HG03159 (cell line): ENCODE results near the gene UBE4A.
"Not testable (repeated sequence)": the region's sequence is repeated elsewhere in the genome, so short reads cannot be mapped to it uniquely, and the experiment has no call there.

ENCODE experiments used
- ATAC-seq: cut with Tn5 transposase; IDR thresholded peaks from one replicate; pipeline ENCODE4 v1.9.1; 2021; ENCODE audit warnings: mild to moderate bottlenecking, moderate library complexity; ENCODE audit not compliant: unreplicated experiment

Gene UBE4A

DNA sequence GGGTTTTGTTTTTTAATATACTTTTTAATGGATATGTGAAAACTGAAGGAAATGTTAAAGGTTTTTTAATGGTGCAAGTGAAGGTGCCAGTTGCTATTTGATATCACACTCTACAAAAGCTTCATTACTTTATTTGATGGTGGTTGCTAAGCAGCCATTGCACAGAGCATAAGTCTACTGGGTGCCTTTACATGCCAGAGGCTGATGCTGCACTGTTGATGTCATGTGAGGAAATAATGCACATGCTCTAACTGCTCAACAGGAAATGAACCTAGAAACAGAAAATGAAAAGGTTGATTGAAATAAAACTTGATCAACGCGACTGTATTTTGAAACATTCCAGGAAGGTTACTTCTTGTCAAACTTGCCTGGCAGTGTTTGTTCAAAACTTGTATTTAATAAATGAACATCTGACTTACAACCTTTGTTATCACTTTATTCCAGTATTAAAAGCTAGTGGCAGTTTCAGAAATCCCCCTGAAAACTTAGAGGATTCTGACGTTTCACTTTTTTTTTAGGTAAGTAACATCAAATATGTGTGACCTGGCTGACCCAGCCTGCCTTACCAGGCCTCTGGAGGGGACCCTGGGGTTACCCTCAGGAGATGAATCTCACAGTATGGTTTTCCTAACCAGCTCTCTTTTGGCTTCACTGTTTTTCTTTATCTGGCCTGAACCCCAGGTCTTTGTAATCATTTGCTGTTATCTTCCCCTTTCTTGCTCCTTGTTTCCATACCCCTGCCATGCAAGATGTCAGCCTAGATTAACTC, 39.6 kb downstream of the UBE4A start:
- peak; percentile 43 for ATAC-seq

- peak; percentile 62 for ATAC-seq
Observed at GRCh38 chr11:118401151-118401879, 41.9 kb downstream of the UBE4A start, which contains the start of gene ATP5MG. Gene ATP5MG (plus strand): TSS chr11:118401606. CDS start chr11:118401666, 60 bp downstream.

GRCh38 chr11:118401880-118402590, 42.6 kb downstream of the UBE4A start:
- ATAC-seq = peak; percentile 7

DNA sequence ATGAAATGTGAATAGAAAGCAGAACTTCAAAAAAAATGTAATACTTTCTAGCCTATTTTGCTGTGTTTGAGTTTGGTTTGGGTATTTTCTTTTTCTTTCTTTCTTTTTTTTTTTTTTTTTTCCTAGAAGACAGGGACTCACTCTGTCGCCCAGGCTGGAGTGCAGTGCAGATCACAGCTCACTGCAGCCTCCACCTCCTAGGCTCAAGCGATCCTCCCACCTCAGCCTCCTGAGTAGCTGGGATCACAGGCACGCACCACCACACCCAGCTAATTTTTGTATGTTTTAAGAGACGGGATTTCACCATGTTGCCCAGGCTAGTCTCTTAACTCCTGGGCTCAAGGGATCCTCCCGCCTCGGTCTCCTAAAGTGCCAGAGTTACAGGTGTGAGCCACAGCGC, 43.2 kb downstream of the UBE4A start:
- not testable (repeated sequence) for ATAC-seq

DNA sequence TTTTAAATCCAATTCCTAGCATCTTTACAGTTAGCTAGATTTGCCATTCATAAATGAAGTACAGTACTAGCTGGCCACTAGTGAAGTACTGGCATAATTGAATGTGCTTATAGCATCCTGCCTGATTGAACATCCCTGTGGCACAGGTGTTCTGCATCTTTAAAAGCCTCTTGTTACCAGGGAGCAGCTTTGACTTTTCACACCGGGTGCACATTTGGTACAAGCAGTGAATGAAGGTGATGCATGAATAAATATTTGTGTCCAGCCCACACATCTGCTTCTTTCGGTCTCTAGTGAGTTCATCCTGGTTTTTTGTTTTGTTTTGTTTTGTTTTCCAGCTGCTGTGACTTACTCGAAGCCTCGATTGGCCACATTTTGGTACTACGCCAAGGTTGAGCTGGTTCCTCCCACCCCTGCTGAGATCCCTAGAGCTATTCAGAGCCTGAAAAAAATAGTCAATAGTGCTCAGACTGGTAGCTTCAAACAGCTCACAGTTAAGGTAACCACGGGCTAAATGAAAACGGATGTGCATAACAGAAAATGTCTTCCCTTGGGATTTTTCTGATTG, 47.3 kb downstream of the UBE4A start:
- no peak for ATAC-seq

- peak; percentile 73 for ATAC-seq
Observed at GRCh38 chr11:118410055-118410745, 50.8 kb downstream of the UBE4A start.

DNA sequence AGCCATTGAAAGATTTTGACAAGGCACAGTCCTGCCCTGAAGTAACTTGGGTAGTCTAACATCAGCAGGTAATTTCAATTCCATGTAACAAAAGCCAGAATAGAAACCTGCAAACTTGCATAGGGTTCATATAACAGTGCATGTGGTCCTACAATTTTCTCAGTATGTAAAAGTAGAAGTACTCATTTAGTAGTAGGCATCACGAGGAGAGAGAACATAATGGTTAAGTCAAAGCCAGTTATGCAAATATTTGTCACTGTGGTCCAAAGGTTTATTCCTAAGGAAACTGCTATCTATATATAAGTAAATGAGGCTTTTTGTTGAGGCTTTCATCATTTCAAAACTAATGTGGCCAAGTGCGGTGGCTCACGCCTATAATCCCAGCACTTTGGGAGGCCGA, 52.1 kb downstream of the UBE4A start:
- ATAC-seq = no peak

DNA sequence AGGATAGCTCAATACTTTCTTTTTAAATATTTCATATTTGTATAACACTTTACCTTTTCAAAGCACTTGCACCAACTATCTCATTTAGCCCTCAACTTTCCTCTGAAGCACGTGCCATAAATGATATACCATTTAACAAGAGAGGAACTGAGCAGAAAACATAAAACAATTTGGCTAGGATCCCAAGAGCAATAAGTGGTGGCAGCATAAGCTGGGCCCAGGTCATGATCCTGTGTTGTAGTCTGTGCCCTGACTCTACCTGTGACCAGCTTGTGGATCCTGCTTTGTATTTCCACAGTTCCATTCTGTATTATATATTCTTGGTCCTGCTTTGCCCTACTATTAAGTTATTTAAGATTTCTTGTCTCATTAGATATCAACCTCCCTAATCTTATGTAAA, 53.5 kb downstream of the UBE4A start:
- no peak for ATAC-seq

GRCh38 chr11:118415062-118415738, 55.8 kb downstream of the UBE4A start:
- ATAC-seq = no peak

- ATAC-seq = no peak
Observed at GRCh38 chr11:118415739-118416068, 56.3 kb downstream of the UBE4A start.

- ATAC-seq = not testable (repeated sequence)
Observed at GRCh38 chr11:118416900-118417299, 57.5 kb downstream of the UBE4A start.

DNA sequence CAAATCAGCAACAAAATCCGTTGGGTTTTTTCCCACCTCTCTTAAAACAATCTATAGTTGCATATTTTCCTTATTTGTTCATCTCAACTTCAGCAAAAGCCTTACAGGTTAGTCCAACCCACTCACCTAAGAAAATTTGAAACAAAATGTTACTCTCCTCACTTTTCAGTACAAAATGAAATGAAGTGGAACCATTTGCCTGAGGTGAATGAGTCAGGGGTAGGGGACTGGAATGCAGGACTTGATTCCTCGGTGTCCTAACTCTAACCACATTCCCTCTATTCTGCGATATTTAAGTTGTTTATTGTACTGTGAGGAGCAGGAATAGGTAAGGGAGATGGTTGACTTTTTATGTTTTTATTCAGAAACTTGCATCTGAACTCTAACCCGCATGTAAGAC, 58.4 kb downstream of the UBE4A start:
- no peak for ATAC-seq

- no peak for ATAC-seq
Observed at GRCh38 chr11:118418766-118419165, 59.4 kb downstream of the UBE4A start.

DNA sequence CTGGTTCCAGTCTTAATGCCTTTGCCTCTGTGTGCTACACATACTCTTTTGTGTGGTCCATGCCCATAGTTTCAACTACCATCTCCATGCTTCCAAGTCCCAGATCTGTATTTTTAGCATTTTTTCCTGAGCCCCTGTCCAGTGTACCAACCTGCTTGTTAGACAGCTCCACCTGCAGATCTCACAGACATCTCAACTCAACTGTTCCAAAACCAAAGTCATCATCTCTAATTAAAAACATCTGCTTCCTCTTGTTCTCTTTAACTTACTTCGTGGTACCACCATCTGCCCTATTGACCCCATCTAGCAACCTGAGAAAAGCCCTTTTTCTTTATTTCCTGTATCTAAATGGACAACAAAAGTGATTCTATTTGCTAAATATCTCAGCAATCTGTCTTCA, 68.3 kb downstream of the UBE4A start:
- ATAC-seq = no peak

DNA sequence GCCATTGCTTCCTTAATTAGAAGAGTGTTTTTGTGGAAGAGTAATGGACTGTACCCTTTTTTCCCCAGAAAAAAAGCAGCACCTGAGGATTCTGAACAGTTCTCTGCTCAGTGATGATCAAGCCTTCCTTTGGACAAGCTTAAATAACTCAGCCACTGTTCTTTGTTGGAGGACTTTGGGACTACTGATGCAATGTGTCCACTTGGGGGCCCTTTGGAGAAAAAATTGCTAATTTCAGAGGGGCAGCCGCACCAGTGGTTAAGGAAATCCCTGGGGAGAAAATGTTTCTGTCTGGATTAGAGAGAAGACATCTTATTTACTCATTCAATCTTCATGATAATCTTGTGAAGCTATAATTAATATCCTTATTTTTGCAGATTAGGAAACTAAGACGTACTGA, 71.6 kb downstream of the UBE4A start:
- ATAC-seq = no peak

GRCh38 chr11:118434123-118434552, 74.7 kb downstream of the UBE4A start:
- ATAC-seq = no peak

GRCh38 chr11:118434553-118435289, 75.3 kb downstream of the UBE4A start:
- no peak for ATAC-seq

GRCh38 chr11:118435290-118435892, 76.0 kb downstream of the UBE4A start:
- ATAC-seq = peak; percentile 34
